Spinal cord (tissue), 10 donors: Measurements from ENCODE around the gene LRRC9. TPM values are rescaled to one million over a fixed set of nuclear protein-coding genes. Genes with fewer than 3 reads are reported as not detected.
"Not testable (repeated sequence)": the region's sequence is repeated elsewhere in the genome, so short reads cannot be mapped to it uniquely, and the experiment has no call there.

Experiments used
- DNase-seq, 6 donors: peaks; one replicate each; pipeline versions ENCODE4 v3.0.0 to v3.0.0-alpha.2; 2013 to 2015; ENCODE audit warnings: low spot score in 6 of 6, low read depth in 4 of 6
- H3K27ac ChIP-seq: one replicate; pipeline ENCODE4 v1.5.1; 2013; ENCODE audit warnings: low read depth, low read length, control low read depth
- H3K27me3 ChIP-seq: one replicate; pipeline ENCODE4 v1.6.1; 2013; ENCODE audit warnings: low read length; ENCODE audit not compliant: control insufficient read depth, insufficient read depth
- H3K36me3 ChIP-seq: one replicate; pipeline ENCODE4 v1.6.1; 2013; ENCODE audit warnings: low read length; ENCODE audit not compliant: control insufficient read depth, insufficient read depth
- H3K4me1 ChIP-seq: one replicate; pipeline ENCODE4 v1.6.1; 2013; ENCODE audit warnings: low read length; ENCODE audit not compliant: control insufficient read depth, insufficient read depth
- H3K4me3 ChIP-seq: one replicate; pipeline ENCODE4 v1.5.1; 2013; ENCODE audit warnings: low read depth, low read length, control low read depth
- H3K9me3 ChIP-seq: one replicate; pipeline ENCODE4 v1.6.1; 2013; ENCODE audit warnings: low read length; ENCODE audit not compliant: control insufficient read depth, insufficient read depth
- WGBS: methylation state at CpG from one replicate; pipeline ENCODE4 v1.1.5; 2013; ENCODE audit warnings: missing lambda C conversion rate; ENCODE audit not compliant: insufficient coverage; 5-methylcytosine and 5-hydroxymethylcytosine counted together
- polyA plus RNA-seq, 2 donors: library from polyadenylated mRNA; unstranded; fragments of 120-200 nt; gene quantifications; one replicate each; pipeline ENCODE4 v1.2.1, GENCODE V29; 2013; ENCODE audit not compliant: insufficient read length in 2 of 2
- total RNA-seq, 2 donors: library from RNA; depleted of rRNA in 1 of 2; stranded (reverse); fragments of 120-200 nt in 1 of 2; fragments of >200 nt in 1 of 2; gene quantifications; one replicate each; pipeline versions ENCODE4 v1.2.3 to v1.2.4, GENCODE V29; 2013 to 2014
- donor health status: healthy.

LRRC9 gene
- total and polyA plus RNA-seq, 4 donors = 2.5 to 8.2 (median 6.8) TPM

GRCh38 chr14:59986556-59987059 lies 66.7 kb downstream of the LRRC9 start:
- no peak for DNase-seq
- H3K36me3 ChIP-seq = no peaks in the 10 kb centered on the region
- no peaks in the 10 kb centered on the region for H3K4me1 ChIP-seq
- H3K9me3 ChIP-seq = no peaks in the 10 kb centered on the region
- H3K4me3 ChIP-seq = no peak overlapping the region
- H3K27ac ChIP-seq = no peak overlapping the region
- WGBS = no CpG with 5 or more reads among the region's 1 CpG
- no peaks in the 10 kb centered on the region for H3K27me3 ChIP-seq

GRCh38 chr14:59997449-59997848 lies 77.5 kb downstream of the LRRC9 start:
- Histone ChIP-seq H3K27ac (no peak overlapping the region), H3K9me3 (no peaks in the 10 kb centered on the region), H3K4me1 (no peaks in the 10 kb centered on the region), H3K27me3 (no peaks in the 10 kb centered on the region), H3K4me3 (no peak overlapping the region), H3K36me3 (no peaks in the 10 kb centered on the region)
- peak in 1 of 6 donors; percentile 27 for DNase-seq

- Histone ChIP-seq H3K27ac (no peak overlapping the region), H3K9me3 (no peaks in the 10 kb centered on the region), H3K4me3 (no peak overlapping the region), H3K36me3 (no peaks in the 10 kb centered on the region), H3K4me1 (no peaks in the 10 kb centered on the region), H3K27me3 (no peaks in the 10 kb centered on the region)
- DNase-seq = no peak
Measured at GRCh38 chr14:59997966-59998365, 78.0 kb downstream of the LRRC9 start.

GRCh38 chr14:59998564-59998963 lies 78.6 kb downstream of the LRRC9 start:
- Histone ChIP-seq H3K4me3 (no peak overlapping the region), H3K9me3 (no peaks in the 10 kb centered on the region), H3K27me3 (no peaks in the 10 kb centered on the region), H3K27ac (no peak overlapping the region), H3K4me1 (no peaks in the 10 kb centered on the region), H3K36me3 (no peaks in the 10 kb centered on the region)
- DNase-seq = peak in 1 of 6 donors; percentile 22
- no CpG with 5 or more reads among the region's 1 CpG for WGBS

- Histone ChIP-seq H3K27ac (no peak overlapping the region), H3K9me3 (no peaks in the 10 kb centered on the region), H3K4me1 (no peaks in the 10 kb centered on the region), H3K4me3 (no peak overlapping the region), H3K36me3 (no peaks in the 10 kb centered on the region), H3K27me3 (no peaks in the 10 kb centered on the region)
- peak in 3 of 6 donors; percentile 1 to 58 (median 18) for DNase-seq
- no CpG with 5 or more reads among the region's 2 CpGs for WGBS
Measured at GRCh38 chr14:60002819-60003492, 83.0 kb downstream of the LRRC9 start.

GRCh38 chr14:60003991-60004390 lies 84.0 kb downstream of the LRRC9 start:
- H3K27me3 ChIP-seq = no peaks in the 10 kb centered on the region
- no peaks in the 10 kb centered on the region for H3K9me3 ChIP-seq
- H3K27ac ChIP-seq = no peak overlapping the region
- H3K36me3 ChIP-seq = no peaks in the 10 kb centered on the region
- DNase-seq = no peak
- no peaks in the 10 kb centered on the region for H3K4me1 ChIP-seq
- H3K4me3 ChIP-seq = no peak overlapping the region
- no CpG with 5 or more reads among the region's 3 CpGs for WGBS

- Histone ChIP-seq H3K27ac (no peak overlapping the region), H3K4me1 (no peaks in the 10 kb centered on the region), H3K9me3 (peaks cover 4% of the 10 kb centered on the region), H3K36me3 (no peaks in the 10 kb centered on the region), H3K4me3 (no peak overlapping the region), H3K27me3 (no peaks in the 10 kb centered on the region)
- no CpG with 5 or more reads among the region's 1 CpG for WGBS
- no peak for DNase-seq
Measured at GRCh38 chr14:60008042-60008441, 88.1 kb downstream of the LRRC9 start.

GRCh38 chr14:60010263-60010662 lies 90.3 kb downstream of the LRRC9 start:
- WGBS = 57% methylated on average over 4 of the region's 4 CpGs
- H3K9me3 ChIP-seq, H3K27me3 ChIP-seq, DNase-seq, H3K27ac ChIP-seq, H3K36me3 ChIP-seq, H3K4me3 ChIP-seq, H3K4me1 ChIP-seq: not testable (repeated sequence)

GRCh38 chr14:60014402-60014801 lies 94.5 kb downstream of the LRRC9 start:
- H3K4me1 ChIP-seq = no peaks in the 10 kb centered on the region
- H3K4me3 ChIP-seq = no peak overlapping the region
- no CpG with 5 or more reads among the region's 1 CpG for WGBS
- DNase-seq = no peak
- no peak overlapping the region for H3K27ac ChIP-seq
- no peaks in the 10 kb centered on the region for H3K27me3 ChIP-seq
- peaks cover 9% of the 10 kb centered on the region for H3K9me3 ChIP-seq
- no peaks in the 10 kb centered on the region for H3K36me3 ChIP-seq

- DNase-seq = no peak
- H3K9me3 ChIP-seq = no peaks in the 10 kb centered on the region
- no peaks in the 10 kb centered on the region for H3K36me3 ChIP-seq
- no peaks in the 10 kb centered on the region for H3K27me3 ChIP-seq
- no peak overlapping the region for H3K4me3 ChIP-seq
- H3K4me1 ChIP-seq = no peaks in the 10 kb centered on the region
- WGBS = no CpG with 5 or more reads among the region's 2 CpGs
- H3K27ac ChIP-seq = no peak overlapping the region
Measured at GRCh38 chr14:60021619-60022018, 101.7 kb downstream of the LRRC9 start.
